ENCODE data around the gene TMEM209. TPM values are rescaled to one million over a fixed set of nuclear protein-coding genes. Genes with fewer than 3 reads are reported as not detected.

The TMEM209 gene
- total RNA-seq, 2 experiments from 2014 or later: 40.2 to 43.4 TPM

DNA sequence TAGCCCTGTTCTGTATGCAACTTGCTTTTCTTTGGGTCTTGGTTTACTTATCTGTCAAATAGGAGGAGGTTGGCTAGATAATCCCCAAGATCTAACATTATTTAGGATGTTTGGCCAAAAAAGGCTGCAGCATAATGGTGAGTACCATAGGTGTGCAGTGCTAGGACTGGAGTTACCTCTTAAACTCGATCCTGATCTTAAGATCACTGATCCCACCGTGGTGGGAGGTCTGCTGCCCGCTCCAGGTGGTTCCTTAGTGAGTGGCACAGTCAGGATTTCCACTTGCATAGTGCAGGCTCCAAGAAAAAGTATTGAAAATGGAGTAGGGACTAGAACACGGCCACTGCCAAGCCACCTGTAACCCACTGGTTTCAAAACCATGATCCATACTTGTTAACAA lies 68.0 kb downstream of the TMEM209 start:
- peaks cover 3% of the 10 kb centered on the region for H3K27me3 Mint-ChIP-seq (ENCODE audit: low read depth)
- ChIA-PET CTCF (no interaction called here), POLR2A (no interaction called here)
- H3K4me1 Mint-ChIP-seq (ENCODE audit: low read depth): peaks cover 21% of the 10 kb centered on the region
- H3K9me3 Mint-ChIP-seq (ENCODE audit: insufficient read depth): no peaks in the 10 kb centered on the region
- H3K4me3 Mint-ChIP-seq: no peak overlapping the region
- ATAC-seq (no peak), DNase-seq (no peak)
- peaks cover 21% of the 10 kb centered on the region for H3K36me3 Mint-ChIP-seq (ENCODE audit: low read depth)
- H3K27ac Mint-ChIP-seq: no peak overlapping the region

GRCh38 chr7:130136579-130137167 lies 68.5 kb downstream of the TMEM209 start:
- Mint-ChIP-seq H3K9me3 (ENCODE audit: insufficient read depth) (no peaks in the 10 kb centered on the region), H3K27me3 (ENCODE audit: low read depth) (peaks cover 2% of the 10 kb centered on the region), H3K4me1 (ENCODE audit: low read depth) (peaks cover 21% of the 10 kb centered on the region), H3K36me3 (ENCODE audit: low read depth) (peaks cover 21% of the 10 kb centered on the region), H3K4me3 (no peak overlapping the region), H3K27ac (no peak overlapping the region)
- no peak for DNase-seq
- peak; percentile 35 for ATAC-seq
- ChIA-PET CTCF (no interaction called here), POLR2A (no interaction called here)

DNA sequence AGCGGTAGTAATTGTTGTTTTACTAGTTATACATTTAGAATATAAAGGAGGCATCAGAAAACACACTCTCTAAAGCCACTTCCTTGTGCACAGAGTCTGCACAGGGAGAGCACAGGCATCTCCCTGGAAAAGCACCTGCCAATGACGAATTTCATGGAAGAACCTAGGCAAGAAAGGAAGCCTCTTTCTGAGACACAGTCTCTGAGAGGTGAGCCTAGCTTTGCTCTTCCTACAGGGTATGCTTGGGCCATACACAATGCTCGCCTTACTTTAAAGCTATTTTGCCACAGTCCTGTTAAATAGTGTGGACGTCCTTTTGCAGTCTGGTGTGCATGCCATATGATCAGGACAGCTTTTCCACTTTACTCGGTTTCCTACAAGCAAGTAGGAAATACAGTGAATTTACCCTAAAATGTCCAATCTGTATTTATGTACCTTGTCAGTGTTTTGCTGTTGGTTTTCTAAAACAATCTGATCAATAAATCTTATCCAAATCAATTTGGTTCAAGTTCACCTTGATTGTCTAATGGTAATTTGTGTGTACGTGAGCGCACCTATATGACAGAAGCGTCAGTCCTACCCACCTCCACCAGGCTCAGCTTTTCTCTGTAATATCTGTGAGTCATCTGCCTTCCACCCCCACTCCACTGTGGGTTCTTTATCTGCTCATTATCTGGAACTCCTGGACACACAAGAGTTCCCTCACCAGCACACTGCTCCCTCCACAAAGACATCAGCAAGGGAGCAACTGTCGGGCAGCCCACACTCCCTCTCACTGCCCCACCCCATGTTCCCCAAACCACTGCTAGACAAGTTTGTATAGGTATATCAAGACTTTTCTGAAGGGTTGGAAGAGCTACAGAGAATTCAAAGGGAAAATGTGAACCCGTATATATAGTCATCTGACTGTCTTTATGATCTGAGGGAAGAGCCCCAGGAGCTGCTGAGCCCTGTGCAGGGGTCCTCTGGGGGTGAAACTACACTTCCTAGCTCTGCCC lies 69.7 kb downstream of the TMEM209 start:
- no peak overlapping the region for H3K27ac Mint-ChIP-seq
- no peak overlapping the region for H3K4me3 Mint-ChIP-seq
- ATAC-seq (no peak), DNase-seq (no peak)
- no peaks in the 10 kb centered on the region for H3K27me3 Mint-ChIP-seq (ENCODE audit: low read depth)
- ChIA-PET CTCF (interaction anchor here (0.7 to 0.9 kb wide), 3 partner anchors 43 to 623 kb away, joined by 3 read pairs; no protein-coding TSS in a partner anchor), POLR2A (no interaction called here)
- peaks cover 27% of the 10 kb centered on the region for H3K36me3 Mint-ChIP-seq (ENCODE audit: low read depth)
- peaks cover 17% of the 10 kb centered on the region for H3K4me1 Mint-ChIP-seq (ENCODE audit: low read depth)
- no peaks in the 10 kb centered on the region for H3K9me3 Mint-ChIP-seq (ENCODE audit: insufficient read depth)

DNA sequence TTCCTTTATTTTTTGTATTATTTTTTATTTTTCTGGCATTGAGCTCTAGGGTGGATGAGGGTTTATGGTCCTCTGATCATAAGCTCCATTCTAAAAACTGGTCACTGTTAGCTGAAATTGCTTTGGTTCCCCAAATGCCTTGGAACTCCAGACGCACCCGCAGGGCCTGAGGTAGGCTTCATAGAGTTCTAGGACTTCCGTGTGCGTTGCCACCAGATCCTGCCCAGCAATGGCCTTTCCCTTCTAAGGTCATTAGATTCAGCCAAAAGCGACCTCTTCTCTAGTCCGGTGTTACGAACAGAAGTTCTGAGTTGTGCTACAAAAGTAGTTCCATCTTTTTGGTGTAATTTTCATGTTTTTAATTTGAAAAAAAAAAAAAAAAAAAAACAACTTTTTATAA lies 70.5 kb downstream of the TMEM209 start:
- H3K27ac Mint-ChIP-seq: no peak overlapping the region
- H3K27me3 Mint-ChIP-seq (ENCODE audit: low read depth): no peaks in the 10 kb centered on the region
- H3K4me1 Mint-ChIP-seq (ENCODE audit: low read depth): peaks cover 17% of the 10 kb centered on the region
- H3K9me3 Mint-ChIP-seq (ENCODE audit: insufficient read depth): no peaks in the 10 kb centered on the region
- H3K4me3 Mint-ChIP-seq: no peak overlapping the region
- ATAC-seq (no peak), DNase-seq (no peak)
- peaks cover 31% of the 10 kb centered on the region for H3K36me3 Mint-ChIP-seq (ENCODE audit: low read depth)
- POLR2A ChIA-PET: no interaction called here
- CTCF ChIA-PET: interaction anchor here (0.9 to 1.5 kb wide), 2 partner anchors 63 to 624 kb away, joined by 3 to 8 read pairs; no protein-coding TSS in a partner anchor

- Mint-ChIP-seq H3K27ac (no peak overlapping the region), H3K36me3 (ENCODE audit: low read depth) (peaks cover 28% of the 10 kb centered on the region), H3K4me1 (ENCODE audit: low read depth) (peaks cover 17% of the 10 kb centered on the region), H3K27me3 (ENCODE audit: low read depth) (no peaks in the 10 kb centered on the region), H3K4me3 (no peak overlapping the region), H3K9me3 (ENCODE audit: insufficient read depth) (no peaks in the 10 kb centered on the region)
- CTCF ChIA-PET: interaction anchor here (0.9 to 1.6 kb wide), 3 partner anchors 50 to 624 kb away, joined by 3 to 8 read pairs (median 6); no protein-coding TSS in a partner anchor
- ATAC-seq (no peak), DNase-seq (no peak)
- POLR2A ChIA-PET: no interaction called here
These were observed 71.0 kb downstream of the TMEM209 start for GRCh38 chr7:130134106-130134636.

GRCh38 chr7:130133029-130133782 lies 72.0 kb downstream of the TMEM209 start:
- DNase-seq (no peak), ATAC-seq (no peak)
- Mint-ChIP-seq H3K4me1 (ENCODE audit: low read depth) (peaks cover 17% of the 10 kb centered on the region), H3K9me3 (ENCODE audit: insufficient read depth) (no peaks in the 10 kb centered on the region), H3K36me3 (ENCODE audit: low read depth) (peaks cover 30% of the 10 kb centered on the region), H3K4me3 (no peak overlapping the region), H3K27me3 (ENCODE audit: low read depth) (no peaks in the 10 kb centered on the region), H3K27ac (no peak overlapping the region)
- CTCF ChIA-PET: interaction anchor here (1.5 to 1.6 kb wide), 2 partner anchors 49 to 61 kb away, joined by 6 to 8 read pairs; no protein-coding TSS in a partner anchor
- POLR2A ChIA-PET: no interaction called here

GRCh38 chr7:130131964-130132875 lies 73.0 kb downstream of the TMEM209 start:
- Mint-ChIP-seq H3K9me3 (ENCODE audit: insufficient read depth) (no peaks in the 10 kb centered on the region), H3K27ac (no peak overlapping the region), H3K4me3 (no peak overlapping the region), H3K27me3 (ENCODE audit: low read depth) (no peaks in the 10 kb centered on the region), H3K4me1 (ENCODE audit: low read depth) (peaks cover 17% of the 10 kb centered on the region), H3K36me3 (ENCODE audit: low read depth) (peaks cover 32% of the 10 kb centered on the region)
- ChIA-PET POLR2A (no interaction called here), CTCF (interaction anchor here (0.7 to 1.0 kb wide), 3 partner anchors 9 to 626 kb away, joined by 3 read pairs; no protein-coding TSS in a partner anchor)
- ATAC-seq (no peak), DNase-seq (no peak)

DNA sequence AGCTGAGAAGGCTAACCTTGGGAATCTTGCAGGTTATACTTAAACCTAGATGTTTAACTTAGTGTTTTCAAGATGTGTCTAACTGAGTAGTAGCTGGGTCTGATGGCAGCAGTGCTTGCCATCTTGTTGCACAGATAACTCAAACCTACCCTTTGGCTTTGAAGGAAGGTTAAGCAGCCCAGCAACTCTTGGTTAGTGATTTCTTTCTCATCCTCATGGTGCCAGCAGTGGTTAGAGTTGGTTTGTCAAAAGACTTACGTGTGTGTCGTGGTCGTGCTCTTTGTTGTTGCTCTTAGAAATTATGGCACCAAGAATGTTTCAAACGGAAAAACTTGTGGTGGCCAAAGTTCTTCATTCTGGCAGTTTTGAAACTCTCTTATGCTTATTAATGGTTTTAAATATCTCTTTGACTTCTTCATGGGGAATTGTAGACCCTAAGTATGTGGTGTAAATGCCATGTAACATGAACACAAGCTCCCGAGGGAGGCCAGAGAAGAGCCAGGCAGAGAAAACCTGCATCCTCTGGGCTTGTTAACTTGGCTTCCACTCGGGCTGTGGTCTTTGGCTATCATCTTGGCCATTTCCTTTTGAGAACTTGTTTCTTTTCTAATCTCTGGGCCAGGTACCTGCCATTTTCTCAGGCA lies 73.9 kb downstream of the TMEM209 start:
- CTCF ChIA-PET: interaction anchor here (0.7 to 1.0 kb wide), 2 partner anchors 8 to 59 kb away, joined by 3 read pairs; no protein-coding TSS in a partner anchor
- peaks cover 33% of the 10 kb centered on the region for H3K36me3 Mint-ChIP-seq (ENCODE audit: low read depth)
- no peak for ATAC-seq
- H3K27me3 Mint-ChIP-seq (ENCODE audit: low read depth): no peaks in the 10 kb centered on the region
- no peaks in the 10 kb centered on the region for H3K9me3 Mint-ChIP-seq (ENCODE audit: insufficient read depth)
- POLR2A ChIA-PET: no interaction called here
- DNase-seq: no peak
- H3K4me3 Mint-ChIP-seq: no peak overlapping the region
- no peak overlapping the region for H3K27ac Mint-ChIP-seq
- H3K4me1 Mint-ChIP-seq (ENCODE audit: low read depth): peaks cover 9% of the 10 kb centered on the region

- Mint-ChIP-seq H3K4me3 (no peak overlapping the region), H3K36me3 (ENCODE audit: low read depth) (peaks cover 29% of the 10 kb centered on the region), H3K27ac (no peak overlapping the region), H3K4me1 (ENCODE audit: low read depth) (no peaks in the 10 kb centered on the region), H3K27me3 (ENCODE audit: low read depth) (no peaks in the 10 kb centered on the region), H3K9me3 (ENCODE audit: insufficient read depth) (no peaks in the 10 kb centered on the region)
- ATAC-seq: no peak
- no peak for DNase-seq
- POLR2A ChIA-PET: no interaction called here
- CTCF ChIA-PET: no interaction called here
These were observed 76.2 kb downstream of the TMEM209 start for GRCh38 chr7:130129011-130129411.

GRCh38 chr7:130127821-130128317 lies 77.3 kb downstream of the TMEM209 start:
- peaks cover 34% of the 10 kb centered on the region for H3K36me3 Mint-ChIP-seq (ENCODE audit: low read depth)

More at GRCh38 chr7:130127821-130128317, 77.3 kb downstream of the TMEM209 start:
- ATAC-seq (no peak), DNase-seq (no peak)
- Mint-ChIP-seq H3K4me3 (no peak overlapping the region), H3K27ac (no peak overlapping the region), H3K4me1 (ENCODE audit: low read depth) (no peaks in the 10 kb centered on the region), H3K9me3 (ENCODE audit: insufficient read depth) (no peaks in the 10 kb centered on the region), H3K27me3 (ENCODE audit: low read depth) (no peaks in the 10 kb centered on the region)
- CTCF ChIA-PET: interaction anchor here (1.3 to 1.4 kb wide), 2 partner anchors 10 to 56 kb away, joined by 3 read pairs; no protein-coding TSS in a partner anchor
- POLR2A ChIA-PET: no interaction called here

Data from activated CD8-positive, alpha-beta T cell treated with anti-CD3 and anti-CD28 coated beads, Interleukin-2, amount 10 ng/mL, durations not matched to agents 7 days and 5 days (primary cell).